Adrenal gland (tissue), 12 donors: Measurements from ENCODE around the gene ATP5PF. TPM values are rescaled to one million over a fixed set of nuclear protein-coding genes. Genes with fewer than 3 reads are reported as not detected.

Experiments
- DNase-seq, 7 donors: peaks; one replicate each; pipeline ENCODE4 v3.0.0-alpha.2; 2019 to 2020
- H3K27ac ChIP-seq, 5 donors: fragments of 200-600 bp; sonication (generic) in 4 of 5; 1 replicate in 3 of 5; 2 replicates in 2 of 5; pipeline versions ENCODE4 v1.5.1 to v1.8.0; 2016 to 2020; ENCODE audit warnings: mild to moderate bottlenecking in 1 of 5
- H3K27me3 ChIP-seq: fragments of 200-600 bp; 2 replicates; pipeline ENCODE4 v1.8.0; 2021
- H3K36me3 ChIP-seq, 2 donors: fragments of 200-600 bp; replicated peaks in 1 of 2; 1 replicate in 1 of 2; 2 replicates in 1 of 2; pipeline versions ENCODE4 v1.5.1 to v1.8.0; 2018 to 2022
- H3K4me1 ChIP-seq, 2 donors: fragments of 200-600 bp; replicated peaks in 1 of 2; 1 replicate in 1 of 2; 2 replicates in 1 of 2; pipeline versions ENCODE4 v1.5.1 to v1.8.0; 2018 to 2021
- H3K4me3 ChIP-seq, 4 donors: fragments of 200-600 bp; sonication (generic) in 3 of 4; one replicate each; pipeline ENCODE4 v1.5.1; 2016 to 2018
- H3K9me3 ChIP-seq, 3 donors: fragments of 200-600 bp; sonication (generic) in 1 of 3; replicated peaks in 1 of 3; 1 replicate in 2 of 3; 2 replicates in 1 of 3; pipeline versions ENCODE4 v1.5.1 to v1.8.0; 2016 to 2021
- CTCF ChIP-seq, 6 experiments: fragments of 450-650 bp in 4 of 6; fragments of 200-600 bp in 2 of 6; sonication (generic) in 1 of 6; IDR thresholded peaks; 1 replicate in 5 of 6; 2 replicates in 1 of 6; pipeline versions ENCODE4 v1.5.1 to v1.8.0; 2016 to 2021; ENCODE audit warnings: antibody characterized with exemption in 6 of 6, mild to moderate bottlenecking in 2 of 6, moderate library complexity in 1 of 6
- POLR2A ChIP-seq, 2 donors: fragments of 450-650 bp; IDR thresholded peaks; one replicate each; pipeline ENCODE4 v1.6.1; 2017; ENCODE audit warnings: antibody characterized with exemption in 2 of 2, mild to moderate bottlenecking in 2 of 2, moderate library complexity in 1 of 2
- WGBS, 4 donors: extraction: QIAGEN DNeasy Blood & Tissue Kit in 2 of 4; methylation state at CpG; one replicate each; pipeline versions ENCODE4 v1.1.5 to v1.1.7; 2013 to 2017; 5-methylcytosine and 5-hydroxymethylcytosine counted together
- intact Hi-C, 2 donors: fragments of 100-400 bp; cut with DNase I; formaldehyde crosslinking; loops; one replicate each; pipeline versions ENCODE4 v1.14.1 to v1.15.0; 2022 to 2023
- polyA plus RNA-seq, 3 donors: library from polyadenylated mRNA; stranded (reverse); fragments of 200-250 nt in 2 of 3; fragments of 350-450 nt in 1 of 3; fragmentation: Illumina TruSeq in 1 of 3; extraction: RNeasy Lipid Tissue Mini Kit (QIAGEN cat#74804) in 1 of 3; gene quantifications; one replicate each; pipeline ENCODE4 v1.2.3, GENCODE V29; 2013 to 2014
- total RNA-seq, 9 donors: library from RNA; depleted of rRNA in 4 of 9; stranded (reverse); fragments of >200 nt in 4 of 9; fragments of 120-200 nt in 1 of 9; fragmentation: NEBNext Ultra II Directional in 1 of 9; extraction: Animal tissue kit (Norgen Biotek cat#: 25700) in 1 of 9; gene quantifications; one replicate each; pipeline versions ENCODE4 v1.1.0 to v1.2.4, GENCODE V29; 2013 to 2023
- donor health status: healthy with polysubstance abuse.
- donor health status: Bipolar disorder and iron deficiency.
- donor health status: DM: yes; HTN: yes; CAD: no.
- donor health status: DM: no; HTN: no; CAD: no.
- donor health status: DM: no; HTN: no; CAD: no.
- donor health status: DM: yes; HTN: yes; CAD: no.

ATP5PF gene
- total and polyA plus RNA-seq, 12 donors: 88.5 to 552 (median 193) TPM

- Histone ChIP-seq H3K9me3 (peaks cover 0 to 5% (median 0%) of the 10 kb centered on the region in 3 donors), H3K36me3 (no peaks in the 10 kb centered on the region), H3K27ac (no peak overlapping the region), H3K4me3 (no peak overlapping the region), H3K4me1 (peaks cover 0 to 5% of the 10 kb centered on the region in 2 donors), H3K27me3 (no peaks in the 10 kb centered on the region)
- intact Hi-C loops: no loop called here
- 68 to 82% (median 77%) methylated on average over 9 of the region's 9 CpGs for WGBS, 4 donors
- TF ChIP-seq POLR2A (IDR thresholded peaks at IDR 0.05): no peak
- TF ChIP-seq CTCF (IDR thresholded peaks at IDR 0.05): no peak
- no peak for DNase-seq
These were observed 46.2 kb downstream of the ATP5PF start for GRCh38 chr21:25688275-25689155.

GRCh38 chr21:25687787-25688186 lies 46.9 kb downstream of the ATP5PF start:
- DNase-seq: no peak
- H3K4me1 ChIP-seq: peaks cover 0 to 5% of the 10 kb centered on the region in 2 donors
- no peak for TF ChIP-seq POLR2A (IDR thresholded peaks at IDR 0.05)
- TF ChIP-seq CTCF (IDR thresholded peaks at IDR 0.05): no peak
- intact Hi-C loops: no loop called here
- H3K27me3 ChIP-seq: no peaks in the 10 kb centered on the region
- H3K36me3 ChIP-seq: no peaks in the 10 kb centered on the region
- WGBS, 4 donors: 77 to 98% (median 89%) methylated on average over 4 of the region's 4 CpGs
- no peak overlapping the region for H3K27ac ChIP-seq
- H3K9me3 ChIP-seq: peaks cover 0 to 5% (median 0%) of the 10 kb centered on the region in 3 donors
- H3K4me3 ChIP-seq: no peak overlapping the region

GRCh38 chr21:25682382-25682781 lies 52.3 kb downstream of the ATP5PF start:
- no peak for DNase-seq
- no peaks in the 10 kb centered on the region for H3K36me3 ChIP-seq
- H3K27me3 ChIP-seq: no peaks in the 10 kb centered on the region
- no peak overlapping the region for H3K27ac ChIP-seq
- TF ChIP-seq CTCF (IDR thresholded peaks at IDR 0.05) (no peak), POLR2A (IDR thresholded peaks at IDR 0.05) (no peak)
- intact Hi-C loops: no loop called here
- peaks cover 0 to 5% of the 10 kb centered on the region in 2 donors for H3K4me1 ChIP-seq
- H3K9me3 ChIP-seq: peaks cover 0 to 5% (median 0%) of the 10 kb centered on the region in 3 donors
- WGBS, 4 donors: 80 to 86% (median 83%) methylated on average over 6 to 9 of the region's 9 CpGs
- no peak overlapping the region for H3K4me3 ChIP-seq

- intact Hi-C loops: no loop called here
- H3K4me3 ChIP-seq: no peak overlapping the region
- no peak for DNase-seq
- H3K9me3 ChIP-seq: no peaks in the 10 kb centered on the region
- TF ChIP-seq CTCF (IDR thresholded peaks at IDR 0.05) (no peak), POLR2A (IDR thresholded peaks at IDR 0.05) (no peak)
- H3K4me1 ChIP-seq: no peaks in the 10 kb centered on the region
- H3K36me3 ChIP-seq: no peaks in the 10 kb centered on the region
- H3K27me3 ChIP-seq: no peaks in the 10 kb centered on the region
- H3K27ac ChIP-seq: no peak overlapping the region
These were observed 58.3 kb downstream of the ATP5PF start for GRCh38 chr21:25676451-25676850.

Other genes with a start within 250 kb of the ATP5PF start
- gene MRPL39, start 127.4 kb downstream of the ATP5PF start, total RNA-seq: 10 to 100 TPM; 19.4 to 85.5 (median 42.8) TPM
- 10 to 100 TPM; 22.5 to 90.7 (median 40.7) TPM for gene MRPL39, start 127.4 kb downstream of the ATP5PF start, polyA plus RNA-seq
- 10 to 100 TPM in 8 of 9 donors, 1 to 10 TPM in 1; 2.1 to 38.6 (median 18.7) TPM for gene JAM2, start 95.6 kb downstream of the ATP5PF start, total RNA-seq
- 10 to 100 TPM; 12.5 to 30.3 (median 16.2) TPM for gene JAM2, start 95.6 kb downstream of the ATP5PF start, polyA plus RNA-seq
- 10 to 100 TPM; 15.3 to 33.0 (median 21.6) TPM for gene GABPA, start 68 bp upstream of the ATP5PF start, total RNA-seq
- gene GABPA, start 68 bp upstream of the ATP5PF start, polyA plus RNA-seq: 10 to 100 TPM in 1 of 3 donors, 1 to 10 TPM in 2; 7.2 to 21.0 (median 9.0) TPM